ENCODE results near the gene MME.

DNA sequence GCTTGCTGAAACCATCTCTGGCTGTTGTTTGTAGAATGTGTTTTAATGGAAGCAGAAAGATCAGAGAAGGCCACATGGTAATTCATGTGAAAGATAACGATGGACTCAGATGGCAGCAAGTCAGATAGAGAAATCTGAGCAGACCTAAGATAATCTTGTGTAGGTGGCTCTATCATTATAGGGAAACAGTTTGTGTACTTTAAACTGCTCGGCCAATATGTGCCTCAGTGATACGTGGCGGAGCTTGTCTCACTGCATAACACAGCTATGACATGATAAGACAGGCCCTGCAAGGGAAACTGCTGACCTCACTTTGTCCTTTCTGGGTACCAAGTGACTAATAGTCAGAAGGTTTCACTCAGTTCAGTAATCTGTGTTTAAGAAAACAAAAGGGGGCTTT lies 51.0 kb downstream of the MME start:
- TF ChIP-seq, protein P1, sequence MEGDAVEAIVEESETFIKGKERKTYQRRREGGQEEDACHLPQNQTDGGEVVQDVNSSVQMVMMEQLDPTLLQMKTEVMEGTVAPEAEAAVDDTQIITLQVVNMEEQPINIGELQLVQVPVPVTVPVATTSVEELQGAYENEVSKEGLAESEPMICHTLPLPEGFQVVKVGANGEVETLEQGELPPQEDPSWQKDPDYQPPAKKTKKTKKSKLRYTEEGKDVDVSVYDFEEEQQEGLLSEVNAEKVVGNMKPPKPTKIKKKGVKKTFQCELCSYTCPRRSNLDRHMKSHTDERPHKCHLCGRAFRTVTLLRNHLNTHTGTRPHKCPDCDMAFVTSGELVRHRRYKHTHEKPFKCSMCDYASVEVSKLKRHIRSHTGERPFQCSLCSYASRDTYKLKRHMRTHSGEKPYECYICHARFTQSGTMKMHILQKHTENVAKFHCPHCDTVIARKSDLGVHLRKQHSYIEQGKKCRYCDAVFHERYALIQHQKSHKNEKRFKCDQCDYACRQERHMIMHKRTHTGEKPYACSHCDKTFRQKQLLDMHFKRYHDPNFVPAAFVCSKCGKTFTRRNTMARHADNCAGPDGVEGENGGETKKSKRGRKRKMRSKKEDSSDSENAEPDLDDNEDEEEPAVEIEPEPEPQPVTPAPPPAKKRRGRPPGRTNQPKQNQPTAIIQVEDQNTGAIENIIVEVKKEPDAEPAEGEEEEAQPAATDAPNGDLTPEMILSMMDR (conservative IDR thresholded peaks at IDR 0.05) = no peak
- TF ChIP-seq ZFX (IDR thresholded peaks at IDR 0.05) = no peak

Measured in C4-2B (cell line).